Erythroblast (primary cell): Measurements from ENCODE around the gene CCDC187.

Experiments used
- DNase-seq, 2 experiments: peaks; one replicate each; lab custom pipeline; 2025; lab: John Stamatoyannopoulos, UW
- GATA1 ChIP-seq: IDR thresholded peaks from 2 replicates; pipeline ENCODE4 v1.6.1; 2011; ENCODE audit warnings: low read depth, mild to moderate bottlenecking, control low read depth, low read length, moderate library complexity
- POLR2A ChIP-seq: IDR thresholded peaks from 2 replicates; pipeline ENCODE4 v1.6.1; 2011; ENCODE audit warnings: mild to moderate bottlenecking, low read length

CCDC187 gene

DNA sequence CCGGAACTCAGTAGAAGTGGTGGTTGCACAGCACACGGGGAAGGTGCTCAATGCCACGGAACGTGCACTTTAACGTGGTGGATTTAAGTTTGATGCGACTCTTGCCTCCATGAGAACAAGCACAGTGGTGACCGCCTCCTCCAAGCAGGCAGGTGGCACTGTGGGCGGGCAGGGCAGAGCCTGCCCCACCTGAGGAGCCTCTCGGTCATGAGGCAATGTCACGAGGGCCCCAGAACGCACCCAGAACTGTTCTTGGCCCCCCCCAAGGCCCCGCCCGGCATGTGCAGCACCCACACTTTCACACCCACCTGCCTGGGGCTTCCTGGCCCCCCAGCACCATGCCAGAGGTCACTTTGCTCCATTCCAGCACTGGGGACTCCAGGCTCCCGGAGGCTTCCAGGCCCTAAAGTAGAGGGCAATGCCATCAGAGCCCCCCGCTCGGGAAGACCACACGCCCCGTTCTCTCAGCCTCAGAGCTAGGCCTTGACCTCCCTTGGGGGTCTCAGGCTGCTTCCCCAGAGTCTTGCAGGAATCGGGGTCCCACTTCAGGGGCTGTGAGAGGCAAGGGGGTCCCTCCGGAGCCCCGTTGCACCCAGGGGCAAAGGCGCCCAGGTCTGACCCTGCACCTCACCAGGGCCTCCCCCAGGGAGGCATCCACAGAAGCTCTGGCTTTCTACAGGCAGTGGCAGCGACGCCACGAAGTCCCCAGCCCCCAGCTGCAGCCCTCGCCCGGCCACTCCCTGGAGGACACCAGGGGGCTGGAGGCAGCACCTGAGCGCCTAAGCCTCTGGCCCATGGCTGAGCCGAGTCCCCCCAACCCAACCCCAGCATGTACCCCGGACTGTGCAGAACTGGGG lies 14.0 kb downstream of the CCDC187 start:
- no peak for DNase-seq
- no peak for TF ChIP-seq POLR2A
- TF ChIP-seq GATA1 = no peak

DNA sequence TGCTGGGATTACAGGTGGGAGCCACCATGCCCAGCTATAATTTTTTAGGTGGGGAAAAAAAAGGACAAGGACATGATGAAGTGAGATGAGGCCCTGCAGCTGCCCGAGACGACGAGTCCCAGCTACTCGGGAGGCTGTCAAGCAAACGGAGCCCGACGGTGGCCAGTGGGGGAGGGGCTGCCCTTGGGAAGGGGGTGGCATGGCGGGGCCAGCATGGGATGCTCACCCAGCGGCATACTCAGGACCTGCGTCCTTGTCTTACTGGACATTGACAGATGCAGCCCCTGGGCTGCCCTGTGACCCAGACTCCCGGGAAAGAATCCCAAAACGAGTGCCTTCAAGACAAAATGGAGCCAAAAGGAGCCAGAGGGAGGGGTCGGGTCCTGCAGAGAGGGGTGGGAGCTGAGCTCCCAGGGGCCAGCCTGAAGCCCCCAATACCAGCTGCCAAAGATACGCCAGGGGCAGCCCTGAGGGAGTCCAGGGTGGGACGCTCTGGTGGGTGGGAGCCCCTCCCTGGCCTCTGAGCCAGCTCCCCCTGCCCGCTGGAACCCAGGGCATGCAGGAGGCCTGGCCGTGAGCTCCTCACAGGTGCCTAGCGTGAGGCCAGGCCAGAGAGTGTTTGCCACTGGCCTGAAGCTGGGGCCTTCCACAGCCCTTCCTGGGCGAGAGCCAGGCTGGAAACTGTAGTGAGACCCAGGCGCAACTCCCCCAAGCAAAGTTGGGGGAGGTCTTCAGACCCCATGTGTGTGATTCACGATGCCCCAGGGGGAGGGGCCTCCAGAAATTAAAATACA lies 15.7 kb downstream of the CCDC187 start:
- no peak for DNase-seq
- TF ChIP-seq GATA1 = no peak
- TF ChIP-seq POLR2A = no peak

DNA sequence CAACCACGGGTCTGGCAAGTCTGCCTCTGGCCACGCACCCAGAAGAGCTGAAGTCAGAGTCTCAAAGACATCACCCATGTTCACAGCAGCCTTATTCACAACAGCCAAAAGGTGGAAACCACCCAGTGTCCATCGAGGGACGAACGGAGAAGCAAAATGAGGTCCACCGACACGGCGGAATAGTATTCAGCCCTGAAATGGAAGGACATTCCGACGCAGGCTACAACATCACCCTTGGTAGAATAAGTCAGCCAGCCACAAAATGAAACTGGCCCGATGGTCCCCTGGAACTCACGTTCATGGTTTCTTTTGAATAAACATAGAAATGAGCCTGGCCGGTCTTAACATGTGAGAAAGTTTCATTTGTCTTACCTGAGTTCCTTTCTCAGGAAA lies 16.9 kb downstream of the CCDC187 start:
- DNase-seq = no peak
- TF ChIP-seq POLR2A = no peak
- TF ChIP-seq GATA1 = no peak

DNA sequence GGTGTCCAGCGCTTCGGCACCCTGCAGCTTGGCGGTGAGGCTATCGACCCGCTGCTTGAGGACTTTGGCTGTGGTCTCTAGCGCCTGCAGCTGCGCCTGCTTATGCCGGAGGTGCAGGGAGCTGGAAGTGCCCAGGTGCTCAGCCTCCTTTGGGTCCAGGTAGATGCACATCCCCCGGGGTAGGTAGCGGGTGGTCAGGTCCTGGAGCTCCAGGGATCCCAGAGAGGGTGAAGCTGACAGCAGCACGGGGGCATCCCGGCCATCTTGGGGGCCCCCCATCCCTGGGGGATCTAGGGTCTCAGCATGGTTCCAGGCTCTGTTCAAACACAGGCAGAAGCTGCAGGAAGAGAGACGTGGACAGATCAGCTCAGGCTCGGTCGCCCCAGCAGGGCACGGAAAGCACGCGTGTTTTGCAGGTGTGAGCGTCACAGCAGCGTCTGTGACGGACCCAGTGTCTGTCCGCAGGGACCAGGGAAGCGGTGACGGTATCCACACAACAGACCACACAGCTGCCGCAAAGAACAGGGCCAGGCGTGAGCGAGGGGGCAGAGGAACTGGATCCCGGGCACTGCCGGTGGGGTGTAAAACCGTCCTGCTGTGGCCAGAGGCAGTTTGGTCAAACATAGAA lies 17.4 kb downstream of the CCDC187 start:
- DNase-seq = no peak
- TF ChIP-seq POLR2A = no peak
- no peak for TF ChIP-seq GATA1

DNA sequence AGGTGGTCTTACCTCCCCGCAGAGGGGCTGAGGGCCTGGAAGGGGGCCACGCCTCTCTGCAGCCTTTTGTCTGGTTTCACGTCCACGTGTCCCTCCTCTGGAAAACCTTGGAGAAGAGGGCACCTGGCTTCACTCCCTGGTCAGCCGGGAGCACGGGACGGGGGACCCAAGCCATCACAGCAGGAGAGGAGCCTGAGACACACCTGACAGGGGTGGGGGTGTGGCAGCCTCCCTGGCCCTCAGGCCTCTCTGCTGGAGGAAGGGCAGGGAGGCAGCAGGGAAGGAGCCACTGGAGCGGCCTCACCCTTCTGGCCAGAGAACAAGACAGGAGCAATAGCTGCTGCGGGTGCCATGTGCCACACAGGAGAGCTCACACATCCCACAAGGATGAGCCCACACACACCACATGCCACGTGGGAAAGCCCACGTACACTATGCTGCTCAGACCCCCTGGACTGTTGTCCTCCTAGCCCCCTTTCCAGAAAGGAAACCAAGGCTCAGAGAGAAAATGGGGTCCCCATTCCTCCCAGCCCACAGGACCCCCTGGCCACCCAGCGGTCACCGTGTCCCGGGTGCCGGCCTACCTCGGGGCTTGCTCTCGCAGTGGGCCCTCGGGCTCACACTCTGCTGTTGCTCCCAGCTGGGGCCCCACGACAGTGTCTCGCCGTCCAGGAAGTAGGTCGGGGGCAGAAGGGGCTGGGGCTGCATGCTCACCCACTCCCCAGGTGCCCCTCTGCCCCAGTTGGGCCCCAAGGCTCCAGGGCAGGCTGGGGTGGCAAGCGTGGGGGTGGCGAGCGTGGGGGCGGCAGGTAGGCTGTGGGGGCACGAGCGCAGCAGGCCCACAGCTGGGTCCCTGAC lies 18.2 kb downstream of the CCDC187 start:
- DNase-seq = no peak
- no peak for TF ChIP-seq GATA1
- no peak for TF ChIP-seq POLR2A

DNA sequence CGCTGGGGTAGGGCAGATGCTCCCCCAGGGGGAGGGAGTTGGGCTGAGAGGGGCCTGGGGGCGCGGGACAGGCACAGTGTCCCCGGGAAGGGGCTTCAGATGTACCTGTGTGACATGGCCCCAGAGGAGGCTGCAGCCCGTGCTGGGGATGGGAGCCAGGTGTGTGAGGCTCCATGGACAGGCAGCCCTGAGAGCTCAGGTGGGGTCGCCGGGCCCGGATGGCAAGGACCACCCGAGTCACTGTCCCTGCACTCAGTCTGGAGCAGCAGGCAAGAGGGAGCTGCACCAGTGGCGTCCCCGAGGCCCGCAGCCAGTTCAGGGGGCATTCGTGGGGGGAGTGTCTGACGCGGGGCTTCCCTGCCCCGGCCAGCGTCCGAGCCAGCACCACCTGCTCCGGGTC lies 18.9 kb downstream of the CCDC187 start:
- DNase-seq = no peak
- TF ChIP-seq POLR2A = no peak
- no peak for TF ChIP-seq GATA1

GRCh38 chr9:136284311-136284710 lies 19.6 kb downstream of the CCDC187 start:
- no peak for TF ChIP-seq GATA1
- DNase-seq = no peak

- TF ChIP-seq POLR2A (no peak), GATA1 (no peak)
- DNase-seq = peak; percentile 69 to 86
These were observed 20.3 kb downstream of the CCDC187 start for GRCh38 chr9:136283291-136284235.

DNA sequence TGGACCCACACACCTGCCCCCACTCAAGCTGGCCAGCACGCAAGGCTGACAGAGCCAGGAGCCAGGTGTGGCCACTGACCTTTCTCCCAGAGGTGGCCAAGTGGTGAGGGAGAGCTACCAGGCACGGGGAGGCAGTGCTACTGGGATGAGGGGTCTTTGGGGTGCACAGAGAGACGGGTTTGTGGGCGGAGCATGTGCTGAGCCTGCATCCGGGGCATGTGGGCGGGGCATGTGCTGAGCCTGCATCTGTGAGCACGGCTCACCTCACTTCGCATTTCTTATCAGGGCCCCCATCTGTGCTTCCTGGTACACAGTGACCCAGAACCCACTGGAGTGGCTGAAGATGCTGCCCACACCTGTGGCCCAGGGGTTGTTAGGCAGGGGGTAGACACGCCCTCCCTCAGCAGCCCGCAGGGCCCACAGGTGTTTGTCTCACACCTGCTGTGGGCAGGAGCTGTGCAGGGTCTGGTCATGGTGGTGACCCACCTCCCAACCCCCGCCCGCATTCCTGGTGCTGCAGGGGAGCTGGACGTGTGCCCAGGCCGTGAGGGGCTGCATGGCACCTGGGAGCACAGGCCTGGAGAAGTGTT lies 21.5 kb downstream of the CCDC187 start:
- DNase-seq = no peak
- TF ChIP-seq POLR2A (no peak), GATA1 (no peak)

- no peak for DNase-seq
- TF ChIP-seq POLR2A (no peak), GATA1 (no peak)
These were observed 22.2 kb downstream of the CCDC187 start for GRCh38 chr9:136281421-136282271.
